Activated CD8-positive, alpha-beta memory T cell treated with anti-CD3 and anti-CD28 coated beads, Interleukin-2, amount 50 U/mL, for 1 hour (primary cell): Measurements from ENCODE around the gene ITSN2.

Experiments
- DNase-seq: peaks from one replicate; pipeline ENCODE4 v3.0.0-alpha.2; 2020; ENCODE audit errors: extremely low read depth

ITSN2 gene

DNA sequence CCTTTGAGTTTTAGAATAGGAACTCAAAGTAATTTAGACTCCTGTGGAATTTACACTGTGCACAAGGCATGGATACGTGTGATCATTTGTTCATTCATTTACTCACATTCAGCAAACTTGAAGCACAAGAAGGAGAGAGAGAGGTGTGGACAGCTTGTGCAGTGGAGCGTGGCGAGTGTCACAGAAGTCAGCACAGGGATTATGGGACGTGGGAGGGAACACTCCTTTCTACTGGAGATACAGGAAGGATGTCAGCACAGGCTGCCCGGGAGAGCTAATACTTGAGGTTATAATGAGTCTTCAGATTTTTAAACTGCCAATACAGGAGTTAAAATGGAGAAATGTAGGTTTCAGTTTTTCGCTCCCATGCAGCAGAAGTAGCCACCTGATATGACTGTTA lies 178.5 kb downstream of the ITSN2 start:
- DNase-seq: no peak

DNA sequence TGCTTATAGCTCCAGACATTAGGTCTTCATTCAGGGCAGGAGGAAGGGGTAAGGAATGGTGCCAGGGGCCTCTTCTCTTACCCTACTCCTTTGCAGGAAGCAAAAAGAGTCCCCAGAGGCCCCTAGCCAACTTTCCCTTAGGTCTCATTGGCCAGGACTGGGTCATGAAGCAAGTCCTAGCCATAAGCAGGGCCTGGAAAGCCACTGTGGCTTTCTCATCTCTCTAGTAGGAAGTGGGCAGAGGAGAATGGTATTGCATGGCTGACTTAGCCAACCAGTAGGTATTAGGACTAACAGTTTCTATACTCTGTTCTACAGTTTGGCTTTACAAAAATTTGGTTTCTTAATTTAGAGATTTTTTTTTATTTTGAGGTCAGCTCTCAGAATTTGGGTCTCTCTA lies 180.7 kb downstream of the ITSN2 start:
- DNase-seq: no peak

DNA sequence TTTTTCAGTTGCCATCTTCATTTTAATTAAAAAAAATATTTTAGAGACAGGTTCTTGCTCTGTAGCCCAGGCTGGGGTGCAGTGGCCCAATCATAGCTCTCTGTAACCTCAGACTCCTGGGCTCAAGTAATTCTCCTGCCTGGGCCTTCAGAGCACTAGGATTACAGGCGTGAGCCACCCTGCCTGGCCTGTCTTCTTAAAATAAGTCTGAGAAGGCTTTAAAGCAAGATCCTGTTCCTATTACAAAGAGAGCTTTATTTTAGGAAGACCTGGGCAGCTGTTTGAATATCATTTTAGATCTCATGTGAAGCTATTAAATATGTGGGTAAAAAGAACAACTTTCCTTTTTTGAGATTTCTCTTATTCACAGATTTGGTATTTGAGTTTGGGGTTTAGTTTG lies 184.0 kb downstream of the ITSN2 start:
- no peak for DNase-seq

DNA sequence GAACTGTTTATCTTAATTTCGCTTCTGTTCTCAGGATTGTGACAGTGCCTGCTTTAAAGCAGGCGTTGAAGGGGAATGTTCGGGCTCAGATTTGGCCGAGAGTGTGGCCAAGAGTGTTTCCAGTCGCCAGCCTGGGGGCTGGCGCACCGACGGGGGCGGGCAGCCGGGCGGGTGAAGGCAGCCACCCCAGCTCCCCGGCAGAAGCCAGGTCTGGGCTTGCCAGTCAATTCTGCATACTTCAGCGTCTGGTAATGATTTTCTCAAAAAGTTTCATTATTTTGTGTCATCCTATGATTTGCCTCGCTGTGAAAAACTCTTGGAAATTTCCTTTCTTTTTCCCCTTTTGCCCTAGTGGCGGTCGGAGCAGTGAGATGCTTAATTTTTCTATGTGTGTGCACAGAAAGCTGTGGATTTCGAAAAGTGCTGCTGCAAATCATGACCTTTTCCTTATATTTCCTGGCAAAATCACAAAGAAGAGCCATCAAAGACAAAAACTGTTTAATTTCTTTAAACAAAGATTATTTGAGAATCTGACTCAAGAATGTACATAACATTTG lies 184.6 kb downstream of the ITSN2 start:
- DNase-seq: no peak

DNA sequence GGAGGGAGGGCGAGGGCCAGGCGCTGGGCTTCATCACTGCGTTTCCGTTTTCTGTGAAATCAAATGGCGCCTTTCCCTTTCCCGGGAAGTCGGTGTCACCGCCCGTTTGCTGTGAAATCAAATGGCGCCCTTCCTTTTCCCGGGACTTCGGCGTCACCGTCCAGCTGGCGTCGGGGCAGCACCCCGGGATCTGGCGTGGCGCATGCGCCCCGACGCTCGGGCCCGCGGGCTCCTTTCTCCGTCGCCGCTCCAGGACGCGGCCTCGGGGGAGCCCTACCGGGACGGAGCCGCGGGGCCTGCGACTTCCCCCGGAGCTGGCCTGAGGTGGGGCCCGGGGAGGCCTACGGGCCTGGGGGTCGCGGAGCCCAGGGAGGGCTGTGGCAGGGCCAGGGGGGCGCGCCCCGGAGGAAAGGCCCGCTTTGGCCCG lies 185.5 kb downstream of the ITSN2 start, which contains the start of gene FAM228A:
Gene FAM228A, plus strand, starts transcription at position 203 of the 427 bp plus-strand sequence. CDS start 428 bp downstream, outside the sequence.
- no peak for DNase-seq

DNA sequence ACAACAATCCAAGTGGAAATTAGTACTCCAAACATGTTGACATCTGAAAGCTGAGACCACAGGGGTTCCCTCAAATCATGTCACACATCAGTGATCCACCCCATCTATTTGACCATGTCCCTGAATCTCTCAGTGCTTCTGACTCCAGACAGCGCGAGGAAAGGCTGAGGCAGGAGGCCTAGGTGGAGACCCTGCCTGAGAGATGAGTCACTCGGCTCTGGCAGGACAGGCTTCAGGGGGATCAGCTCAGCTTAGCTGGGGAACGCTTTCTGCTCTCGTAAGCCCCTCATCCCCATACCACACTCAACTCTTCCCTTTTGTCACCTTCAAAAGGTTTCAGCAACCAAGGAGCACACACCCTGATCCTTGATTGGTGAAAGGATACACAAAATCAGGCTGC lies 191.3 kb downstream of the ITSN2 start:
- no peak for DNase-seq

DNA sequence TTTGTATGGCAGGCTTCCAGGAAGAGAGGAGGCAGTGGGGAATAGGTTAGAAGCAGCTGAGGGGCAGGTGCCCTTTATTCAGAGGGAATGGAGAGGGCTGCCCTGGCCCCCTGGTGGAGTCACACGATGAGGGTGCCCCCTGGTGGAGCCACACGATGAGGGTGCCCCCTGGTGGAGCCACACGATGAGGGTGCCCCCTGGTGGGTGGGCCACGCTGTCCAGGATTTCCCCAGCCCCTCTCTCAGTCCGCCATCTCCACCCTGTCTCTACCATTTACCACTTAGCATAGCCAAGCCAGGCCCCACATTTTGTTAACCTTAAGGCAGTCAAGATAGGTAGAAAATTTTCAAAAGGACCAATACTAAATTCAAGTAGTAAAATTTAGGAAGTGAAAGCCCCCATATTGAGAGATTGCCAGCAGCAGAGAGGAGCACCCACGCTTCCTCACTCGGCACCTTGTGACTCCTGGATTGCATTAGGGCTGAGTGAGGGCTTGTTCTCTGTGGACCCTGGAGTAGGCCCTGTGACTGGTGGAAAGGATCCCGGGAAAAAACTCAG lies 195.8 kb downstream of the ITSN2 start:
- peak; percentile 4 for DNase-seq

DNA sequence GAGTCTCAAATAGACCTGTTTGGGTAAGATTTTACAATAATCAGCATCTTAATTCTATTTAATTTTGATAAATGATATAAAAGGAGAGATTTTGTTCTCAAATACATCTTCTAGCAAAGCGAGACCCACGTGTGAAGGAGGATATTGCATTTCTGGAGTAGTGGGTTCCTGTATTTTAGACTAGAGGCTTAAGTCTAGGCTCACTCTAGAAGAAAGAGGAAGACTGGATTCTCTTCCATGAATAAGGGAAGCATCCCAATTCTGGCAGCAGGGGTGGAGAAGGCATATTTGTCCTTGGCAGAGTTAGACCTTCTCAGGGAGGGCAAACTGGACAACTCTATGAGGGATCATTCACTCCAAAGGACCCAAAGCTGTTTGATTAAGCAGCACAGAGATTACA lies 196.7 kb downstream of the ITSN2 start:
- no peak for DNase-seq

DNA sequence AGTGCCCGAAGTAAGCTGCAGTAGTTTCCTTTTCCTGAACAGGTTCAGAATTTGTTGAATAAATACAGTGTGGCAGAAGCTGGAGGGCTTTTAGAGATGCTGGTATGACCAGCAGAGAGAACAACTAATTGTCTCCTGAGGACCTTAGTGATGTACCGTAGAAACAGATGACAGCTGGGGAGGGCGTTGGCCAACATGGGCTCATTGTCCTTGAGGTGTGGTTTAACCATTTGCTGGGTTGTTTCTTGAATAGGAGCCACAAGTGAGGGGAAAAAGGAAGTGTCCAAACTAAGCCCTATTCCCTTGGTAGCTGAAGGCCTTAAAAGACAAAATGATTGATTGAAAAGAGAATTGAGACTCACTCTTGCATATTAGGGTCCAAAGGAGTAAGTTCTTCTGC lies 197.2 kb downstream of the ITSN2 start:
- DNase-seq: no peak

DNA sequence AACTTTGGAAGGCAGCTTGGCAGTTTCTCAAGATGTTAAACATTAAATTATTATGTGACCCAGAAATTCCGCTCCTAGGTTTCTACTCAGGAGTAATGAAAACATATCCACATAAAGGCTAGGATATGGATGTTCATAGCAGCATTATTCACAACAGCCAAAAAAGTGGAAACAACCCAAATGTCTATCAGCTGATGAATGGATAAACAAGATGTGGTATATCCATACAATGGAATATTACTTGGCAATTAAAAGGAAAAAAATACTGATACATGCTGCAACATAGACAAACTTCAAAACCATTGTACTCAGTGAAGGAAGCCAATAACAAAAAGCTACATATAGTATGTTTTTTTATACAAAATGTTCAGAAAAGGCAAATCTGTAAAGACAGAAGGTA lies 197.8 kb downstream of the ITSN2 start:
- DNase-seq: no peak

DNA sequence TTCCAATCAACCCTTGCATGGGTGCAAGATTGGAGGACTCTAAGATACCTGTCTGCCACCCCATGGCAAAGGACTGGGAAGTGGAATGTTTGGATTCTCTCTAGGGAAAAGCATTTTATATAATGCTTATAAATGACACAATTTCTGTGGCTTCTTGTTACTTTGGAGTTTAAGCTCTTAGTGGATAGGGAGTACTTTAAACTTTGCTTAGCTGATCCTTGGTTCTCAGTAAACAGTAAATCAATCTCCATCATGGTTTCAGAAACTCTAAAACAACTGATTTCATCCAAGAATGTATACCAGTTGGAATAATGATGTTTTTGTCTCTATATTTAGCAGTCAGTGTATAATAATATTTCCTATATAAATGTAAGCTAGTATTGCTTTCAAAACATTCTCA lies 199.6 kb downstream of the ITSN2 start:
- DNase-seq: no peak

DNA sequence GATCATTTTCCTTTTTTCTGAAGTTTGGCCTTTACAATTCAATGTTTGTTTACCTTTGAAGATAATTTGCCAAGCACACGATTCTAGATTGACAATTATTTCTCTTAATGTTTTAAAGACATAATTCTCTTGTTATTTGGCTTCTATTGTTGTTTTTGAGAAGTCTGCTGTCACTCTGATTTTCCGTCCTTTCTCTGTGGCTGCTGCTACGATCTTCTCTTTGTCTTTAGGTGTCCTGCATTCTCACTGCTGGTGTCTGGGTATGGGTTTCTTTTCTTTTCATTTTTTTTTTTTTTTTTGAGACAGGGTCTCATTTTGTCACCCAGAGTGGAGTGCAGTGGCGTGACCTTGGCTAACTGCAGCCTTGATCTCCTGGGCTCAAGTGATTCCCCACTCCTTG lies 200.6 kb downstream of the ITSN2 start:
- no peak for DNase-seq

DNA sequence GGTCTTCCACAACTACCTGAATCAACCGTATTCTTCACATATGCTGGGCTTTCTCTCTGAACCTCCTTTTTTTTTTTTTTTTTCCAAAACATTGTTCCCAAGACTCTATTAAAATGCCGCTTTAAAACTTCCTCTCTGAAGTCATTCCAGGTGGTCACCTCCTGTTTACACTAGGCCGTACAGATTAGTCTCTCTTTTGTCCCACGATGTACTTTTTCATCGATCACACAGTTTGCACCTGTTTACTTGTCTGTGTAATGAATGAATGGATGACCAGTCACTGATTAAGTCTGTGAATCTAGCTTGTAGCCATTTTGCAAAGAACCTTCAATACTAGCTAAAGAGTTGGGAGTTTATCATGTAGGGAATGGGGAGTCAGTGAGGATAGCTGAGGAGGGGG lies 202.2 kb downstream of the ITSN2 start:
- DNase-seq: no peak

DNA sequence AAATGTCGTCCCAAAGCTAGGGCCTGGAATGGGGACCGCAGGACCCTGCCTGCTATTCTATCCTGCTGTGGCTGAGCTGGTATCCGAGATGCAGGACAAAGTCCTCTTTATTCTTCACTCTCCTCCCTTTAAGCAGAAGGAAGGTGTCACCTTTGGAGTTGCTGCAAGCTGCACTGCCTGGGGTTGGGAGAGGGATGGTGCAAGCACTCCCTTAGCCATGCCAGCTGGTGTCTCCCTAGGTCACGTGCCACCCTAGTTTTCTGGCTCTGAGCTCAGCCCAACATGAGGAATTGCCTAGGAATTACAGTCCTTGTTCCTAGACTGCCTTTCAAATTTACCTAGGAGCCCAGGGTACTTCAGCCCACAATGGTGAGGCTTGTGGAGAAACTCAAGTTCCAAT lies 206.9 kb downstream of the ITSN2 start:
- no peak for DNase-seq
